Progenitor cell of endocrine pancreas (in vitro differentiated cells): Measurements from ENCODE around the gene PIK3AP1. TPM values are rescaled to one million over a fixed set of nuclear protein-coding genes. Genes with fewer than 3 reads are reported as not detected.

Source experiments
- DNase-seq: peaks from one replicate; pipeline ENCODE4 v3.0.0; 2021; ENCODE audit warnings: low spot score; ENCODE audit not compliant: unreplicated experiment
- H3K27ac Mint-ChIP-seq: 2 replicates; pipeline ENCODE4 v1.8.0; 2021; ENCODE audit warnings: mild to moderate bottlenecking, moderate library complexity, mixed read lengths
- H3K27me3 Mint-ChIP-seq: 2 replicates; pipeline ENCODE4 v1.8.0; 2021; ENCODE audit warnings: mixed read lengths
- H3K36me3 Mint-ChIP-seq: 2 replicates; pipeline ENCODE4 v1.8.0; 2022; ENCODE audit warnings: mixed read lengths; ENCODE audit not compliant: insufficient read depth
- H3K4me1 Mint-ChIP-seq: 2 replicates; pipeline ENCODE4 v1.8.0; 2021; ENCODE audit warnings: low read depth, mixed read lengths
- H3K4me3 Mint-ChIP-seq: 2 replicates; pipeline ENCODE4 v1.8.0; 2021; ENCODE audit warnings: low read depth, mild to moderate bottlenecking, moderate library complexity, mixed read lengths
- H3K9me3 Mint-ChIP-seq: 2 replicates; pipeline ENCODE4 v1.8.0; 2021; ENCODE audit warnings: low read depth, mixed read lengths
- total RNA-seq: library from RNA; stranded (reverse); gene quantifications from 2 replicates; pipeline ENCODE4 v1.2.1, GENCODE V29; 2021
- TF ChIP-seq, protein P1 (sequence below): fragments of 200-600 bp; sonication (generic); IDR thresholded peaks from one replicate; pipeline ENCODE4 v1.5.0; 2021; ENCODE audit warnings: antibody characterized with exemption, mild to moderate bottlenecking; ENCODE audit not compliant: unreplicated experiment

Gene PIK3AP1
- total RNA-seq, 1 donor from 2014 or later: 40.0 TPM

DNA sequence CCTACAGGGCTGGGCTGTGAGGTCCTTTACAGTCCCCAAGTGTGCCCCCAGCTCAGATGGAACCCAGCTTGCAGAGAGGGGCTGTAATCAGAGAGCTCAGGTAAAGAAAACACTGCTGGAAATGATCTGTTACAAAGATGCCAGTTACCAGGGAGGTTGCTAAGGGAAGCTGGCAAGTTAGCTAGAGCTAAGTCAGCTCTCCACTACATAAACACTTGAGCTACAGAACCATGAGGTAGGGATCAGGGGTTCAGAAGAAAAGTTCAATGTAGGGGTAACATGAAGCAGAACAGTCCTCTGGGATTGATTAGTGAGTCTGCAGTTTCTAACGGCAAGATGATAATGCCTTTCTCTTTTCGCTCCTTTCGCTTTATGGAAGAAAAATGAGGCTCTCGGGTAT, 80.4 kb downstream of the PIK3AP1 start:
- no peaks in the 10 kb centered on the region for H3K27me3 Mint-ChIP-seq
- no peak overlapping the region for H3K27ac Mint-ChIP-seq
- H3K9me3 Mint-ChIP-seq: no peaks in the 10 kb centered on the region
- no peak overlapping the region for H3K4me3 Mint-ChIP-seq
- TF ChIP-seq, protein P1, sequence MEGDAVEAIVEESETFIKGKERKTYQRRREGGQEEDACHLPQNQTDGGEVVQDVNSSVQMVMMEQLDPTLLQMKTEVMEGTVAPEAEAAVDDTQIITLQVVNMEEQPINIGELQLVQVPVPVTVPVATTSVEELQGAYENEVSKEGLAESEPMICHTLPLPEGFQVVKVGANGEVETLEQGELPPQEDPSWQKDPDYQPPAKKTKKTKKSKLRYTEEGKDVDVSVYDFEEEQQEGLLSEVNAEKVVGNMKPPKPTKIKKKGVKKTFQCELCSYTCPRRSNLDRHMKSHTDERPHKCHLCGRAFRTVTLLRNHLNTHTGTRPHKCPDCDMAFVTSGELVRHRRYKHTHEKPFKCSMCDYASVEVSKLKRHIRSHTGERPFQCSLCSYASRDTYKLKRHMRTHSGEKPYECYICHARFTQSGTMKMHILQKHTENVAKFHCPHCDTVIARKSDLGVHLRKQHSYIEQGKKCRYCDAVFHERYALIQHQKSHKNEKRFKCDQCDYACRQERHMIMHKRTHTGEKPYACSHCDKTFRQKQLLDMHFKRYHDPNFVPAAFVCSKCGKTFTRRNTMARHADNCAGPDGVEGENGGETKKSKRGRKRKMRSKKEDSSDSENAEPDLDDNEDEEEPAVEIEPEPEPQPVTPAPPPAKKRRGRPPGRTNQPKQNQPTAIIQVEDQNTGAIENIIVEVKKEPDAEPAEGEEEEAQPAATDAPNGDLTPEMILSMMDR: no peak
- peaks cover 9% of the 10 kb centered on the region for H3K36me3 Mint-ChIP-seq
- DNase-seq: no peak
- H3K4me1 Mint-ChIP-seq: peaks cover 7% of the 10 kb centered on the region

DNA sequence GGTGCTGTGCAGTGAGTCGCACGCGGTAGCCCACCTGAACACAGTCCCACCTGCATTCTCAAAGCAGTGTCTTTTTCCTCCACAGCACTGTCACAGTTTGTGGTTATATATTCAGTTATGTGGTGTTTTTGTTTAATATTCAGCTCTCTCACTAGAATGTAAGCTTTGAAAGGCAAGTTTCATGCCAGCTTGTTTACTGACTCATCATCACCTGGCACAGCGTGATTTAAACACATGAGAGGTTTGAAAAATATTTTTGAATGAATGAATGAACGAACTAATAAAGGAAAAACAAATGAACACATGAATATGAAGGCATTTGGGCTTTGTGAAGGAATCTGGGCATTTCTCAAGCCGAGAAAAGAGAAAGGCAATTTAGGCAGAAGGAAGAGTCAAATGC, 81.6 kb downstream of the PIK3AP1 start:
- Mint-ChIP-seq H3K27ac (no peak overlapping the region), H3K36me3 (peaks cover 7% of the 10 kb centered on the region), H3K27me3 (no peaks in the 10 kb centered on the region)

DNA sequence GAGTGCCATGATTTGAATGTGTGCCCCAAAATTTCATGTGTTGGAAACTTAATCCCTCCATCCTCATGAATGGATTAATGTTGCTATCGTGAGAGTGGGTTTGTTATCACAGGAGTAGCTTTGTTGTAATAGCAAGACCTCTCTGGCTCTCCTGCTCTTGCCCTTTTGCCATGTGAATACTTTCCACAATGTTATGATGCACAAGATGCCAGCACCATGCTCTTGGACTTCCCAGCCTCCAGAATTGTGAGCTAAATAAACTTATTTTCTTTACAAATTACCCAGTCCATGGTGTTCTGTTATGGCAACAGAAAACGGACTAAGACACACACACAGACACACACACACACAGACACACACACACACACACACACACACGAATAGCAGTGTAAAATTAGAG, 82.2 kb downstream of the PIK3AP1 start:
- H3K9me3 Mint-ChIP-seq: no peaks in the 10 kb centered on the region
- no peak overlapping the region for H3K27ac Mint-ChIP-seq
- peaks cover 7% of the 10 kb centered on the region for H3K36me3 Mint-ChIP-seq
- no peak overlapping the region for H3K4me3 Mint-ChIP-seq
- no peak for DNase-seq
- H3K4me1 Mint-ChIP-seq: peaks cover 13% of the 10 kb centered on the region
- H3K27me3 Mint-ChIP-seq: no peaks in the 10 kb centered on the region
- TF ChIP-seq, protein P1: no peak

More for the DNA sequence above, 81.6 kb downstream of the PIK3AP1 start:
- Mint-ChIP-seq H3K4me1 (peaks cover 10% of the 10 kb centered on the region), H3K9me3 (no peaks in the 10 kb centered on the region), H3K4me3 (no peak overlapping the region)
- TF ChIP-seq, protein P1: no peak
- DNase-seq: no peak

DNA sequence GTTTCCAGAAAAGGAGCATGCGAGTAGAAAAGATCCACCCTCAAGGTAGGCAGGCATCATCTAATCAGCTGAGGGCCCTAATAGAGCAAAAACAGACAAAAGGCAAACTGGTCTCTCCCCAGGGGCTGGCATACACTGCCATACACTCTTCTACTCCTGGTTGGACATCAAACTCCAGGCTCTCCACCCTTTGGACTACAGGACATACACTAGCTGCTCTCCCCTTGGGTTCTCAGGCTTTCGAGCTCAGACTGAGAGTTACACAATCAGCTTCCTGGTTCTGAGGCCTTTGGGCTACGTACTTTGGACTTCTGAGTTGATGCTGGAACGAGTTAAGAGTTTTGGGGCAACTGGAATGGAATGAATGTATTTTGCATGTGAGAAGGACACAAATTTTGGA, 82.6 kb downstream of the PIK3AP1 start:
- no peak overlapping the region for H3K27ac Mint-ChIP-seq
- H3K4me3 Mint-ChIP-seq: no peak overlapping the region
- H3K4me1 Mint-ChIP-seq: peaks cover 17% of the 10 kb centered on the region
- no peaks in the 10 kb centered on the region for H3K27me3 Mint-ChIP-seq
- no peak for DNase-seq
- TF ChIP-seq, protein P1: no peak
- peaks cover 7% of the 10 kb centered on the region for H3K36me3 Mint-ChIP-seq
- no peaks in the 10 kb centered on the region for H3K9me3 Mint-ChIP-seq

DNA sequence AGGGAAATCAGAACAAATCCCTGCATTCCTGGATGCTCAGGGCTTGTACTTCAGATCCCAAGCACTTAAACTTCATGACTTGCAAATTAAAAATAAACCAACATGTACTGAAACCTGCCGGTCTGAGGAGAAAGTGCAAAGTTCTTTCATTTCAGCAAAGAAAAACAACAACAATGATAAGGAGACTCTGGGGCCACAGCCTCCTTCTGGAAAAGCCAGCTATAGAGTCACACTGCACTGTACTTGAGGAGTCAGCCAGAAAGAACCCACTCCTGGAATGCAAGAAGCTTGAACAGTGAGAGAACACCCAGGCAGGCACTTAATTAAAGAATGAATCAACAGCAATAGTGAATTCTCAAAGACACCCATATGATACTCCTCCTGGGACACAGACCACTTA, 83.8 kb downstream of the PIK3AP1 start:
- Mint-ChIP-seq H3K4me3 (no peak overlapping the region), H3K27me3 (no peaks in the 10 kb centered on the region), H3K36me3 (peaks cover 9% of the 10 kb centered on the region), H3K9me3 (no peaks in the 10 kb centered on the region), H3K27ac (no peak overlapping the region), H3K4me1 (peaks cover 23% of the 10 kb centered on the region)
- TF ChIP-seq, protein P1: no peak
- no peak for DNase-seq
